PC-3 (cell line): ENCODE results near the gene CLCA2.

Experiments used
- CTCF ChIP-seq: fragments of 300-600 bp; sonication (generic); conservative IDR thresholded peaks from 2 replicates; pipeline ENCODE4 v1.5.1; 2017; ENCODE audit warnings: antibody characterized with exemption, low read depth, mild to moderate bottlenecking, low read length
- EZH2 ChIP-seq: fragments of 300-600 bp; sonication (generic); IDR thresholded peaks from one replicate; pipeline ENCODE4 v1.6.1; 2017; ENCODE audit warnings: antibody characterized with exemption, mild to moderate bottlenecking, low read length; ENCODE audit not compliant: unreplicated experiment

- TF ChIP-seq CTCF (no peak), EZH2 (no peak)
Observed at GRCh38 chr1:86430376-86430775, 6.4 kb downstream of the CLCA2 start.
